Measurements from ENCODE around the gene NID2. TPM values are rescaled to one million over a fixed set of nuclear protein-coding genes. Genes with fewer than 3 reads are reported as not detected.

The NID2 gene
- polyA plus RNA-seq, 1 of the 3 experiments (the other 2 are of a cell fraction): 22.7 TPM

- WGBS (ENCODE audit: low lambda C conversion rate): 87% methylated on average over 6 of the region's 8 CpGs
- no peaks in the 10 kb centered on the region for H4K20me1 ChIP-seq (ENCODE audit: insufficient read depth)
Observed at GRCh38 chr14:52018970-52019369, 49.9 kb downstream of the NID2 start.

More at GRCh38 chr14:52018970-52019369, 49.9 kb downstream of the NID2 start:
- Histone ChIP-seq H3K9me3 (no peaks in the 10 kb centered on the region), H3K4me2 (no peak overlapping the region), H3K4me3 (ENCODE audit: low read depth in 2 of 2, low read length in 1 of 2) (no peak overlapping the region), H3F3A (replicated peaks; ENCODE audit: insufficient read depth) (peaks cover 4% of the 10 kb centered on the region), H3K79me2 (ENCODE audit: insufficient read depth) (no peaks in the 10 kb centered on the region), H3K27ac (ENCODE audit: low read depth in 2 of 2, low read length in 1 of 2) (no peak overlapping the region; a peak in 1 of 4 replicates), H3K36me3 (replicated peaks in 1 of 2; ENCODE audit: control insufficient read depth in 1 of 2, insufficient read depth in 2 of 2, low read length in 1 of 2) (peaks cover 0 to 3% of the 10 kb centered on the region in 2 experiments), H2AFZ (ENCODE audit: low read depth) (no peak overlapping the region), H3K4me1 (ENCODE audit: control insufficient read depth in 1 of 2, insufficient read depth in 2 of 2, low read depth in 1 of 2, low read length in 1 of 2) (peaks cover 10 to 18% of the 10 kb centered on the region in 2 experiments; a peak in 3 of 4 replicates), H3K9me2 (no peaks in the 10 kb centered on the region), H3K27me3 (ENCODE audit: insufficient read depth) (no peaks in the 10 kb centered on the region), H3K9ac (no peak overlapping the region)
- ChIA-PET POLR2A (no interaction called here), CTCF (interaction anchor here (0.6 to 1.2 kb wide), 2 partner anchors 12 to 953 kb away, joined by 3 read pairs; no protein-coding TSS in a partner anchor)
- no peak for DNase-seq
- TF ChIP-seq GATA2 (CRISPR knock-in tag; IDR thresholded peaks at IDR 0.05) (no peak), FOSL2 (IDR thresholded peaks at IDR 0.05; ENCODE audit: borderline replicate concordance, low read depth) (no peak), CHD2 (IDR thresholded peaks at IDR 0.05; ENCODE audit: low read length, partially characterized antibody) (no peak), RCOR1 (IDR thresholded peaks at IDR 0.05; ENCODE audit: low read length) (no peak), REST (IDR thresholded peaks at IDR 0.05; ENCODE audit: low read depth, low read length) (no peak), SIN3A (IDR thresholded peaks at IDR 0.05; ENCODE audit: borderline replicate concordance, low read depth, low read length) (no peak), FOXJ3 (CRISPR knock-in tag; IDR thresholded peaks at IDR 0.05) (no peak), NRF1 (IDR thresholded peaks at IDR 0.05; ENCODE audit: low read depth, low read length) (no peak), EP300 (IDR thresholded peaks at IDR 0.05; ENCODE audit: borderline replicate concordance in 1 of 2, low read depth in 1 of 2, low read length in 1 of 2) (no peak), JUND (IDR thresholded peaks at IDR 0.05) (no peak), CTCF (IDR thresholded peaks at IDR 0.05) (no peak), PBX3 (IDR thresholded peaks at IDR 0.05) (no peak)
- TF ChIP-seq, protein P1, sequence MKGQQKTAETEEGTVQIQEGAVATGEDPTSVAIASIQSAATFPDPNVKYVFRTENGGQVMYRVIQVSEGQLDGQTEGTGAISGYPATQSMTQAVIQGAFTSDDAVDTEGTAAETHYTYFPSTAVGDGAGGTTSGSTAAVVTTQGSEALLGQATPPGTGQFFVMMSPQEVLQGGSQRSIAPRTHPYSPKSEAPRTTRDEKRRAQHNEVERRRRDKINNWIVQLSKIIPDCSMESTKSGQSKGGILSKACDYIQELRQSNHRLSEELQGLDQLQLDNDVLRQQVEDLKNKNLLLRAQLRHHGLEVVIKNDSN (IDR thresholded peaks at IDR 0.05; ENCODE audit: borderline replicate concordance, low read depth): no peak

Measured in SK-N-SH (cell line).